NT2/D1 (cell line): ENCODE data around the gene RASSF3.

Source experiments
- DNase-seq: peaks from one replicate; pipeline ENCODE4 v3.0.0-alpha.2; 2011; ENCODE audit warnings: low read depth, low spot score
- H3K27me3 ChIP-seq: 2 replicates; pipeline ENCODE4 v1.6.0; 2011; ENCODE audit warnings: mild to moderate bottlenecking; ENCODE audit not compliant: insufficient read length, insufficient read depth
- H3K36me3 ChIP-seq: 2 replicates; pipeline ENCODE4 v1.6.1; 2011; ENCODE audit warnings: mild to moderate bottlenecking, low read length, mixed read lengths; ENCODE audit not compliant: insufficient read depth, insufficient read length
- H3K4me1 ChIP-seq: 2 replicates; pipeline ENCODE4 v1.5.1; 2011; ENCODE audit not compliant: insufficient read depth, insufficient read length
- H3K4me3 ChIP-seq: 2 replicates; pipeline ENCODE4 v1.5.1; 2011; ENCODE audit warnings: low read depth; ENCODE audit not compliant: insufficient read length
- H3K9ac ChIP-seq: 2 replicates; pipeline ENCODE4 v1.6.0; 2011; ENCODE audit warnings: low read depth; ENCODE audit not compliant: insufficient read length
- H3K9me3 ChIP-seq: 2 replicates; pipeline ENCODE4 v1.5.1; 2011; ENCODE audit warnings: mild to moderate bottlenecking, low read length; ENCODE audit not compliant: insufficient read depth
- SUZ12 ChIP-seq: IDR thresholded peaks from 2 replicates; pipeline ENCODE4 v1.6.1; 2011; ENCODE audit not compliant: insufficient read length, insufficient read depth; ENCODE audit errors: extremely low read depth
- YY1 ChIP-seq: IDR thresholded peaks from 2 replicates; pipeline ENCODE4 v1.6.1; 2011; ENCODE audit not compliant: insufficient read length, insufficient read depth
- ZNF274 ChIP-seq: IDR thresholded peaks from 2 replicates; pipeline ENCODE4 v1.6.1; 2011; ENCODE audit warnings: mild to moderate bottlenecking, low read depth, low read length

Gene RASSF3

GRCh38 chr12:64569923-64570691 is 40.2 kb upstream of the RASSF3 start:
- H3K4me1 ChIP-seq, result peaks cover 11% of the 10 kb centered on the region
- no peak for DNase-seq
- TF ChIP-seq YY1, result no peak
- no peak for TF ChIP-seq SUZ12
- no peak overlapping the region for H3K4me3 ChIP-seq
- H3K36me3 ChIP-seq, result no peaks in the 10 kb centered on the region
- peaks cover 9% of the 10 kb centered on the region; the same call in 1 of the 2 replicates for H3K9me3 ChIP-seq
- no peaks in the 10 kb centered on the region for H3K27me3 ChIP-seq
- no peak overlapping the region for H3K9ac ChIP-seq

- Histone ChIP-seq H3K9me3 (peaks cover 14% of the 10 kb centered on the region; the same call in 1 of the 2 replicates), H3K4me3 (no peak overlapping the region), H3K36me3 (no peaks in the 10 kb centered on the region), H3K27me3 (no peaks in the 10 kb centered on the region), H3K4me1 (peaks cover 11% of the 10 kb centered on the region), H3K9ac (no peak overlapping the region)
- no peak for DNase-seq
- TF ChIP-seq SUZ12 (no peak), ZNF274 (no peak), YY1 (no peak)
Observed at GRCh38 chr12:64571411-64571810, 38.9 kb upstream of the RASSF3 start.

- no peak for TF ChIP-seq YY1
- no peak for DNase-seq
- no peaks in the 10 kb centered on the region for H3K36me3 ChIP-seq
Observed at GRCh38 chr12:64572241-64572640, 38.1 kb upstream of the RASSF3 start.

GRCh38 chr12:64574837-64575236 is 35.5 kb upstream of the RASSF3 start:
- Histone ChIP-seq H3K9me3 (peaks cover 14% of the 10 kb centered on the region; the same call in 1 of the 2 replicates), H3K36me3 (no peaks in the 10 kb centered on the region), H3K27me3 (no peaks in the 10 kb centered on the region), H3K4me3 (no peak overlapping the region), H3K4me1 (no peaks in the 10 kb centered on the region), H3K9ac (no peak overlapping the region)
- no peak for DNase-seq
- TF ChIP-seq SUZ12 (no peak), ZNF274 (no peak), YY1 (no peak)

More at GRCh38 chr12:64572241-64572640, 38.1 kb upstream of the RASSF3 start:
- Histone ChIP-seq H3K9ac (no peak overlapping the region), H3K9me3 (peaks cover 14% of the 10 kb centered on the region; the same call in 1 of the 2 replicates), H3K4me1 (peaks cover 6% of the 10 kb centered on the region), H3K27me3 (no peaks in the 10 kb centered on the region), H3K4me3 (no peak overlapping the region)

- TF ChIP-seq YY1 (no peak), SUZ12 (no peak), ZNF274 (no peak)
Observed at GRCh38 chr12:64577046-64577445, 33.2 kb upstream of the RASSF3 start.

GRCh38 chr12:64578566-64578965 is 31.7 kb upstream of the RASSF3 start:
- no peak for DNase-seq
- H3K9me3 ChIP-seq, result peaks cover 14% of the 10 kb centered on the region; the same call in 1 of the 2 replicates
- no peaks in the 10 kb centered on the region for H3K36me3 ChIP-seq
- H3K4me3 ChIP-seq, result no peak overlapping the region
- H3K27me3 ChIP-seq, result no peaks in the 10 kb centered on the region
- TF ChIP-seq YY1 (no peak), ZNF274 (no peak), SUZ12 (no peak)
- no peak overlapping the region for H3K9ac ChIP-seq
- H3K4me1 ChIP-seq, result no peaks in the 10 kb centered on the region

More at GRCh38 chr12:64577046-64577445, 33.2 kb upstream of the RASSF3 start:
- DNase-seq, result no peak
- Histone ChIP-seq H3K4me1 (no peaks in the 10 kb centered on the region), H3K36me3 (no peaks in the 10 kb centered on the region), H3K9me3 (peaks cover 14% of the 10 kb centered on the region; the same call in 1 of the 2 replicates), H3K4me3 (no peak overlapping the region), H3K9ac (no peak overlapping the region), H3K27me3 (no peaks in the 10 kb centered on the region)

GRCh38 chr12:64580681-64581080 is 29.6 kb upstream of the RASSF3 start:
- Histone ChIP-seq H3K4me1 (no peaks in the 10 kb centered on the region), H3K9me3 (no peaks in the 10 kb centered on the region), H3K4me3 (no peak overlapping the region), H3K27me3 (no peaks in the 10 kb centered on the region), H3K9ac (no peak overlapping the region), H3K36me3 (no peaks in the 10 kb centered on the region)
- no peak for DNase-seq
- TF ChIP-seq SUZ12, result no peak
- TF ChIP-seq YY1, result no peak
- no peak for TF ChIP-seq ZNF274

GRCh38 chr12:64582114-64582513 is 28.2 kb upstream of the RASSF3 start:
- Histone ChIP-seq H3K9ac (no peak overlapping the region), H3K4me1 (no peaks in the 10 kb centered on the region), H3K27me3 (no peaks in the 10 kb centered on the region), H3K36me3 (no peaks in the 10 kb centered on the region), H3K9me3 (no peaks in the 10 kb centered on the region), H3K4me3 (no peak overlapping the region)
- no peak for DNase-seq
- TF ChIP-seq YY1, result no peak
- TF ChIP-seq ZNF274, result no peak
- TF ChIP-seq SUZ12, result no peak
